Measurements from ENCODE around the gene GATB. TPM values are rescaled to one million over a fixed set of nuclear protein-coding genes. Genes with fewer than 3 reads are reported as not detected.

The GATB gene
- total RNA-seq: 10 to 100 TPM; 13.8 to 16.3 TPM

DNA sequence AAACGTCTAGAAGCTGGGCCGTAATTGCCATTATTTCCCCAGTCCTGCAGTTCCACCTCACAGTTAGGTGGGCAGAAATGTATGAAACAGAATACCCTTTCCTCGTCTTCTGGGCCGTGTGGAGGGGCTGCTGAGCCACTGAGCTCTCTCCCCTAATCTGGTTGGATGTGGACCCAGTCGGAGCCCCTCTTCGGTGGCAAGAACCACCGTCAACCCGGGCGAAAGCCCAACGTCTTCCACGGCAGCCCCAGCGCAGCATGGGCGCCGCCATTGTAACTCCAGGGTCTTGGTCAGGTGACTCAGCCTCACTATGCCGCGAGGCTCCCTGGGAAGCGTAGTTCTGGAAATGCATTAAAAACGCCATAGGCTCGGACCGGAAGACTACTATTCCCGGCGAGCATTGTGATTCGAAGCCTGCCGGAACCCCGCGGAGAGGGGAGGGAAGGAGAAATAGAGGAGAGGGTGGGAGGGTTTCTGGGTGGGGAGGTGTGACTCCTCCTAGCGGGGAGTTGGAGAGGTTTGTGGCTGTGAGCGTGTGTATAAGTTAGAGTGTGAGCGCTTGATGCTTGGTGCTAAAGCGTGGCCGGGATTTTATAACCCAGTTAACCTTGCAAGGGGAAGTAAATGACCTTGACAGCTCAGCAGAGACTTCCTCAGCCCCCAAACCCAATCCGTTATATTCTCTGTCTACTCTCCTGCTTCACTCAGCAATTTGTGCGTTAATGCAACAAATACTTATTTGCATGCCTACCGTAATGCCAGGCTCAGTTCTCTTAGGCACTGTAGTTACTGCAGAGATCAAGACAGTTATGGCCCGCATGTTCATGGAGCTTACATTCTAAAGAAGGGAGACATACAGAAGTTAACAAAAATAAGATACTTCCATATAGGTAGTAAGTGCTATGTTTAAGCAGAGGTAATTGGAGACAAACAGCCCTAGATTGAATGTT lies at the start of gene GATB:
Gene GATB (minus strand): TSS at position 296 of the 950 bp plus-strand sequence. CDS start 25 bp downstream, at position 271.
- CTCF ChIA-PET: interaction anchor here (1.1 to 1.5 kb wide), 2 partner anchors 41 to 647 kb away, joined by 3 read pairs; no protein-coding TSS in a partner anchor
- H3K4me3 Mint-ChIP-seq: peak within 1 kb of the TSS; percentile 99
- ATAC-seq (peak; percentile 99), DNase-seq (peak; percentile 95)
- H3K27me3 Mint-ChIP-seq (ENCODE audit: low read depth): peaks cover 2% of the 10 kb centered on the region
- H3K27ac Mint-ChIP-seq: peak within 1 kb of the TSS; percentile 97
- H3K9me3 Mint-ChIP-seq (ENCODE audit: insufficient read depth): no peaks in the 10 kb centered on the region
- H3K4me1 Mint-ChIP-seq (ENCODE audit: low read depth): peaks cover 18% of the 10 kb centered on the region
- POLR2A ChIA-PET: interaction anchor here (0.9 to 1.0 kb wide), 3 partner anchors 10 to 495 kb away, joined by 3 read pairs; no protein-coding TSS in a partner anchor
- H3K36me3 Mint-ChIP-seq (ENCODE audit: low read depth): no peaks in the 10 kb centered on the region

- no peak for DNase-seq
- ChIA-PET POLR2A (no interaction called here), CTCF (no interaction called here)
- no peaks in the 10 kb centered on the region for H3K36me3 Mint-ChIP-seq (ENCODE audit: low read depth)
- no peaks in the 10 kb centered on the region for H3K27me3 Mint-ChIP-seq (ENCODE audit: low read depth)
- H3K4me1 Mint-ChIP-seq (ENCODE audit: low read depth): no peaks in the 10 kb centered on the region
- H3K9me3 Mint-ChIP-seq (ENCODE audit: insufficient read depth): no peaks in the 10 kb centered on the region
- H3K4me3 Mint-ChIP-seq: no peak overlapping the region
- ATAC-seq: no peak
- no peak overlapping the region for H3K27ac Mint-ChIP-seq
Measured at GRCh38 chr4:151810476-151810875, 49.7 kb upstream of the GATB start.

DNA sequence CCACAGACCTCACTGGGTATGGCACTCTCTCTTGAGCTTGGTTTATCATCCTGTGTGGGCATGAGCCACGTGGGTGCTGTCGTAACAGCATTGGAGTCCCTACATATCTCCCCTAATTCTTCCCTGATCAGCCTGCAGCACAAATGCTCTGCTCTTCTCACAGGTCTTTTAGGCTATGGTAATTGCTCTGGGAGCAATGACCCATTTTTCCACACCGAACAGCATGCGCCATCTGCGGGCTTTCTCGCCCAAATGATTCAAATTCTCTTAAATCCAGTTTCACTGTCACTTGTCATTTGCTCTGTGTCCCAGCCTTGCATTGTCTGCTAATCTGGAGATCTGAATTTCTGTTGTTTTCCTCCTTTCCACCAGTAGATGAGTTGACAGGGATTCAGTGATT lies 48.9 kb upstream of the GATB start:
- no peak overlapping the region for H3K4me3 Mint-ChIP-seq
- ChIA-PET POLR2A (no interaction called here), CTCF (no interaction called here)
- ATAC-seq (no peak), DNase-seq (no peak)
- H3K36me3 Mint-ChIP-seq (ENCODE audit: low read depth): no peaks in the 10 kb centered on the region
- H3K27me3 Mint-ChIP-seq (ENCODE audit: low read depth): no peaks in the 10 kb centered on the region
- no peaks in the 10 kb centered on the region for H3K9me3 Mint-ChIP-seq (ENCODE audit: insufficient read depth)
- H3K4me1 Mint-ChIP-seq (ENCODE audit: low read depth): no peaks in the 10 kb centered on the region
- no peak overlapping the region for H3K27ac Mint-ChIP-seq

DNA sequence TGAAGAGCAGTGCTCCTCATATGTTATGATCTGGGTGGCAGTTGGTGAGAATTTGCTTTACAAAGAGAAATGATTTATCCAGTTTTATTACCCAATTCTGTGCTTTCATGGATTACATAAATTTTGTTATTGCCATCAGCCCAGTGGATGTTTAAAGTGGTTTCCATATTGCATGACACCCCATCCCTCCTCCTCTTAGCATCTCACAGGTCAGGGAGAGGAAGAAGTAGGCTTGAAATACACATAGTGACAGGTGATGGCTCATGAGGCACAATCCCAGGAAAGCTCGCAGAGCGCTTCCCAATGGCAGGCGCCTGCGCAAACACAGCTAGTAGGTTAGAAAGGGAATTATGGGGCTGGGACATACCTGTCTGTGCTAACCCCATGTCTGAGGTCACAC lies 47.7 kb upstream of the GATB start:
- Mint-ChIP-seq H3K36me3 (ENCODE audit: low read depth) (no peaks in the 10 kb centered on the region), H3K4me1 (ENCODE audit: low read depth) (no peaks in the 10 kb centered on the region), H3K27ac (no peak overlapping the region), H3K9me3 (ENCODE audit: insufficient read depth) (no peaks in the 10 kb centered on the region), H3K4me3 (no peak overlapping the region), H3K27me3 (ENCODE audit: low read depth) (no peaks in the 10 kb centered on the region)
- ATAC-seq (no peak), DNase-seq (no peak)
- CTCF ChIA-PET: interaction anchor here (0.6 kb wide), 1 partner anchor 8 kb away, joined by 3 read pairs; no protein-coding TSS in a partner anchor
- POLR2A ChIA-PET: no interaction called here

DNA sequence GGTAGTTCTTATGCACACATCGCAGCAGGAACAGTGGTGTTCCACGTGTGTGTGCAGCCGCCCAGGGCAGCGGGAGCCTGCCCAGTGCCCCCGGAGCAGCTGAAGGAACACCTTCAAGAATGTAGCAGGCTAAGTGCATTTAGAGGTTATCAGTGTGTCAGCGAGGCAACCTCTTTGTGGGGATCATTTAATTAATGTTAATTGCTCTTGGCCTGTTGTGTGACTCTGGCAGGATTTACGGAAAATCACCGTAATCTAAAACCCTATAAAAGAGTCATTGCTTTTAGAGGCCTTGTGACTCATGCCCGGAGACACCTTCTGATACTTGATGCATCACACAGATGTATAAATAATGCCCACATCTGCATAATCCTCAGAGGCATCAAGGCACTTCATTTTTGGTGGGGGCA lies 47.3 kb upstream of the GATB start:
- Mint-ChIP-seq H3K4me3 (no peak overlapping the region), H3K4me1 (ENCODE audit: low read depth) (no peaks in the 10 kb centered on the region), H3K27ac (no peak overlapping the region), H3K27me3 (ENCODE audit: low read depth) (no peaks in the 10 kb centered on the region), H3K36me3 (ENCODE audit: low read depth) (no peaks in the 10 kb centered on the region), H3K9me3 (ENCODE audit: insufficient read depth) (no peaks in the 10 kb centered on the region)
- CTCF ChIA-PET: no interaction called here
- ATAC-seq: no peak
- no peak for DNase-seq
- POLR2A ChIA-PET: no interaction called here

DNA sequence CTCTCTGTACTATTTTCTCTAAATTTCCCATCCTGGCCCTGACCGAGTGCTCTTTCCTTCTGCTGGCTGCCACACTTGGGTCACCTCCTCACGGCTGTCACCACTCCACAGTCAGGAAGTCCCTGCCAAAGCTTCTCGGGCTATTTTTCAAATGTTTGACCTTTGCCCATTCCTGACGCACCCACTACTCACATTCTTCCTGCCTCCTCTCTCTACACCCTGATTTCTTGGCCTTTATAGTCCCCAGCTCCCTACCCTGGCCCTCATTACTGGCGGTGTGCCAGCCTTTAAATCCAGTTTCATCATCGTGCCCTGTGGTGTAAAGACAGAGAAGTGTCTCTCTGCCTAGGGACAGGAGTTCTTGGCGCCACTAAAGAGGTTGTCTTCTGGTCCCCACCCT lies 46.4 kb upstream of the GATB start:
- no peaks in the 10 kb centered on the region for H3K36me3 Mint-ChIP-seq (ENCODE audit: low read depth)
- no peaks in the 10 kb centered on the region for H3K4me1 Mint-ChIP-seq (ENCODE audit: low read depth)
- ATAC-seq (no peak), DNase-seq (no peak)
- H3K27ac Mint-ChIP-seq: no peak overlapping the region
- POLR2A ChIA-PET: no interaction called here
- H3K9me3 Mint-ChIP-seq (ENCODE audit: insufficient read depth): no peaks in the 10 kb centered on the region
- H3K27me3 Mint-ChIP-seq (ENCODE audit: low read depth): no peaks in the 10 kb centered on the region
- CTCF ChIA-PET: no interaction called here
- H3K4me3 Mint-ChIP-seq: no peak overlapping the region

DNA sequence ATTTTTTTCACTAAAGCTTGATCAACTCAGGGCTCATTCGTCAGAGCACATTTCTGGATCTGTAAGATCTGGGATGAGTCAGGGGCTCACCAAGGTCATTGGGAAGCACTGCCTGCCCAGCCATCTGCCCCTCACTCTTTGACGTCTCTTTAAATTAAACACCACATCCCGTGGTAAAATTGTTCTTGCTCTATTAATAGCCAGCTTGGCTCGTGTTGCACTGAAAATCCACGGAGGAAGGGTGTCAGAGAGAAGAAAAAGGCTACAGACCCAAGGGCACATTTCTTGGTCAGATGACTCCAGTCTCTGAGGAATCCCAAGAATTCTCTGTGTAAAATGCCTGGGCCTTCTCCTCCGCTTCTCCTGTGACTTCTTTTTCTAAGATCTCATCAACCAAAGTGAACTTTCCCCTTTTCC lies 45.7 kb upstream of the GATB start:
- ChIA-PET POLR2A (no interaction called here), CTCF (no interaction called here)
- H3K27ac Mint-ChIP-seq: no peak overlapping the region
- DNase-seq (no peak), ATAC-seq (no peak)
- H3K9me3 Mint-ChIP-seq (ENCODE audit: insufficient read depth): no peaks in the 10 kb centered on the region
- H3K4me1 Mint-ChIP-seq (ENCODE audit: low read depth): no peaks in the 10 kb centered on the region
- no peaks in the 10 kb centered on the region for H3K36me3 Mint-ChIP-seq (ENCODE audit: low read depth)
- no peak overlapping the region for H3K4me3 Mint-ChIP-seq
- H3K27me3 Mint-ChIP-seq (ENCODE audit: low read depth): no peaks in the 10 kb centered on the region

GRCh38 chr4:151804821-151805220 lies 44.0 kb upstream of the GATB start:
- CTCF ChIA-PET: no interaction called here
- no peaks in the 10 kb centered on the region for H3K9me3 Mint-ChIP-seq (ENCODE audit: insufficient read depth)
- ATAC-seq (no peak), DNase-seq (no peak)
- no peaks in the 10 kb centered on the region for H3K27me3 Mint-ChIP-seq (ENCODE audit: low read depth)
- no peaks in the 10 kb centered on the region for H3K4me1 Mint-ChIP-seq (ENCODE audit: low read depth)
- H3K4me3 Mint-ChIP-seq: no peak overlapping the region
- H3K27ac Mint-ChIP-seq: no peak overlapping the region
- POLR2A ChIA-PET: no interaction called here
- no peaks in the 10 kb centered on the region for H3K36me3 Mint-ChIP-seq (ENCODE audit: low read depth)

DNA sequence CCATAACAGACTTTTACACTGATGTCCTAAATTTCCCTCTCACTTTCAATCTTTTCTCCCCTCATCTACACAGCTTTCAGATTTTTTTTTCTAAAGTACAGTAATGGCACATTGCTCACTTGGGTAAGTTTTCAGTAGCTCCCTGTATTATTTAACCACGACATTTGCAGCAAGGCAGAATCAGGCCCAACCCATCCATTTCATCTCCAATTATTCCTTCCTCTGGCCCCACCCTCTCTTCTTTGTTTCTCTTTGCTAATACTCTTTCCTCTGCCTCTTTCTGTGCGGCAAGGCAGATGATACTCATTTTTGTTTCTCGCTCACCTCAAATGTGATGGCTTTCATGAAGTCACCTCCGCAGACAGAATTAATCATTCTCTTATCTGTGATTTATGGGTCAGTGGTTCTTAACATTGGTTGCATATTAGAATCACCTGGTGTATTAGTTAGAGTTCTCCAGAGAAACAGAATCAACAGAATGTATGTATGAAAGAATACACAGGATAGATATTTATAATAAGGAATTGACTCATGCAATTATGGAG lies 43.4 kb upstream of the GATB start:
- H3K36me3 Mint-ChIP-seq (ENCODE audit: low read depth): no peaks in the 10 kb centered on the region
- ChIA-PET CTCF (interaction anchor here (1.1 kb wide), 1 partner anchor 312 kb away, joined by 3 read pairs; no protein-coding TSS in a partner anchor), POLR2A (no interaction called here)
- H3K27me3 Mint-ChIP-seq (ENCODE audit: low read depth): no peaks in the 10 kb centered on the region
- no peaks in the 10 kb centered on the region for H3K9me3 Mint-ChIP-seq (ENCODE audit: insufficient read depth)
- no peak overlapping the region for H3K27ac Mint-ChIP-seq
- DNase-seq: no peak
- no peaks in the 10 kb centered on the region for H3K4me1 Mint-ChIP-seq (ENCODE audit: low read depth)
- H3K4me3 Mint-ChIP-seq: no peak overlapping the region
- no peak for ATAC-seq

DNA sequence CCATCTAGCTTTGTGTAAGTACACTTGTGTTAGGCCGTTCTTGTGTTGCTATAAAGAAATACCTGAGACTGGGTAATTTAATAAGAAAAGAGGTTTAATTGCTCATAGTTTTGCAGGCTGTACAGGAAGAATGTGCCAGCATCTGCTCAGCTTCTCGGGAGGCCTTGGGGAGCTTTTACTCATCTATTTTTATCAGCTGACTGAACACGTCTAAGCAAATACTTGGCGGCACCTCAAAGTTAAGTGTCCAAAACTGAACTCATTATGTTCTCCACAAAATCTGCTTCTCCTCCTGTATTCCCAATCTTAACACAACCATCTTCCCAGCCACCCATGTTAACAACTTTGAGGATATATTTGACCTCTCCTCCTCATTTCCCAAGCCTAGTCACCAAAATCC lies 42.4 kb upstream of the GATB start:
- ChIA-PET CTCF (interaction anchor here (0.9 to 2.2 kb wide), 3 partner anchors 10 to 325 kb away, joined by 3 to 6 read pairs (median 3); no protein-coding TSS in a partner anchor), POLR2A (no interaction called here)
- no peaks in the 10 kb centered on the region for H3K36me3 Mint-ChIP-seq (ENCODE audit: low read depth)
- no peak overlapping the region for H3K27ac Mint-ChIP-seq
- no peaks in the 10 kb centered on the region for H3K27me3 Mint-ChIP-seq (ENCODE audit: low read depth)
- DNase-seq (no peak), ATAC-seq (no peak)
- H3K4me3 Mint-ChIP-seq: no peak overlapping the region
- no peaks in the 10 kb centered on the region for H3K4me1 Mint-ChIP-seq (ENCODE audit: low read depth)
- H3K9me3 Mint-ChIP-seq (ENCODE audit: insufficient read depth): no peaks in the 10 kb centered on the region

DNA sequence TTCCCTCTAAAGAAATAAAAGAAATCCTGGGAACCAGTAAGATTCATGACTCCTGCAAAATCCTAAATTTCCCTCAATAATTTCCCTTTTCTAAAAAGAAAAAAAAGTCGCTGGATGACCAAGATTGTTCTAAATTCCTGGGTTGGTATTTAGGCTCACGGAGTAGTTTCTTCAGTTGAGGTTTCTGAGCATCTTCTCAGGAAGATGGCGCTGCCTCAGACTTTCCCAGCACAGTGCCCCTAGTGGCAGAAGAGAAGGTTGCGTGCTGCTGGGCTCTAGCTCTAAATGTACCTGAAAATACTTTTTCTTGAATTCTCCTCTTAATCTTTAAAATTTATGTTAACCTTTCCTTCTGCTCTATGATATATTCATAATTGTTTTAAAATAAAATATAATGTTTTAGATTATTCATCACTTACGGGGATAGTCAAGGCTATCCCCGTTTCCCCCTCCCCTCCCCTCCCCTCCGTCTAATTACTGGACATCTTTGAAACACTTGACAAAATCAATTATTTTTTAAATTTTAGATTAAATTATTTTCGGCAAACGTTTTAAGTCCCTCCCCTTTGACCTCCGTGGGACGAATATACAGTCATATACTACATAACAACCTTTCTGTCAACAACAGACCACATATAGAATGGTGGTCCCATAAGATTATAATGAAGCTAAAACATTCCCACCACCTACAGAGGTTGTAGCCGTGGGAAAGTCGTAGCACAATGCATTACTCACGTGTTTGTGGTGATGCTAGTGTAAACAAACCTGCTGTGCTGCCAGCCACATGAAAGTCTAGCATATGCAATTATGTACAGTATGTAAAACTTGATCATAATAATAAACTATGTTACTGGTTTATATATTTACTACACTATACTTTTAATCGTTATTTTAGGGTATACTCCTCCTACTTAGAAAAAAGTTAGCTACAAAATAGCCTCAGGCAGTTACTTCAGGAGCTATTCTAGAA lies 41.0 kb upstream of the GATB start:
- no peak overlapping the region for H3K4me3 Mint-ChIP-seq
- peak; percentile 67 for DNase-seq
- no peaks in the 10 kb centered on the region for H3K36me3 Mint-ChIP-seq (ENCODE audit: low read depth)
- H3K9me3 Mint-ChIP-seq (ENCODE audit: insufficient read depth): no peaks in the 10 kb centered on the region
- no peak for ATAC-seq
- no peaks in the 10 kb centered on the region for H3K27me3 Mint-ChIP-seq (ENCODE audit: low read depth)
- ChIA-PET POLR2A (no interaction called here), CTCF (interaction anchor here (0.6 to 2.2 kb wide), 20 partner anchors 8 to 526 kb away, joined by 3 to 8 read pairs (median 3); partner anchors contain the start of gene GATB)
- no peak overlapping the region for H3K27ac Mint-ChIP-seq
- H3K4me1 Mint-ChIP-seq (ENCODE audit: low read depth): no peaks in the 10 kb centered on the region

Data from activated CD8-positive, alpha-beta T cell treated with anti-CD3 and anti-CD28 coated beads, Interleukin-2, amount 10 ng/mL, durations not matched to agents 7 days and 5 days (primary cell).